ENCODE data around the gene TAF8. TPM values are rescaled to one million over a fixed set of nuclear protein-coding genes. Genes with fewer than 3 reads are reported as not detected.
"Not testable (repeated sequence)": the region's sequence is repeated elsewhere in the genome, so short reads cannot be mapped to it uniquely, and the experiment has no call there.

TAF8 gene
- total RNA-seq, 4 donors from 2014 or later = 15.3 to 36.2 (median 21.8) TPM

DNA sequence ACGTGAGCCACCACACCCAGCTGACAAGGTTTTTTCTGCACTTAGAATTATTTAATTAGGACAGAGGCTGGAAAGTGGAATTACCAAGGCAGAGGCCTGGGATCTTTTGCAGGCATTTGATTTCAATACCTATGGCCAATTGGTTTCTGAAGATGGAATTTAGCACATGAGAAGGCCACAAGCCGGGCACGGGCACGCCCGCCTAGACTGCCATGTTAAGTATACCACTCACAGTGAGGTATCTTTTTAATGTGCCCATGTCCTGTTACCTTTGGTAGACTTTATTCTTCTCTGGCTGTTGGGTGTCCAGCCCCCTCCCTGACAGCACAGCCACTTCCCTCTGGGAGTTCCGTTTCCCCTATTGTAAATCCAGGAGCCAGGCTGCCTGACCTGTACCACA, 18.0 kb upstream of the TAF8 start:
- no peaks in the 10 kb centered on the region for H3K36me3 ChIP-seq
- H3K4me1 ChIP-seq = peaks cover 0 to 12% (median 9%) of the 10 kb centered on the region in 4 donors
- H3K9me3 ChIP-seq = no peaks in the 10 kb centered on the region
- intact Hi-C loops (cut with DNase I; ENCODE audit: low total_unique reads) = no loop called here
- H3K4me3 ChIP-seq = no peak overlapping the region
- no peak overlapping the region for H3K27ac ChIP-seq
- H3K27me3 ChIP-seq = no peaks in the 10 kb centered on the region
- TF ChIP-seq POLR2AphosphoS5 (IDR thresholded peaks at IDR 0.05) (no peak), EP300 (IDR thresholded peaks at IDR 0.05; ENCODE audit: low read depth) (no peak), POLR2A (IDR thresholded peaks at IDR 0.05) (no peak), CTCF (IDR thresholded peaks at IDR 0.05) (no peak)
- DNase-seq = no peak
- in situ Hi-C loops (cut with MboI; ENCODE audit: low pct_ligation_motif_present in 1 of 4, low pct_unique_long_range_greater_than_20kb in 1 of 4, low sequenced_read_pairs in 3 of 4) = loop anchor here in 2 of 4 donors (10.0 to 25.0 kb wide), 2 partner anchors 188 to 195 kb away; no protein-coding TSS in a partner anchor
- WGBS, 2 donors (ENCODE audit: low coverage in 1 of 2) = 75 to 84% methylated on average over 1 to 6 of the region's 6 CpGs

- H3K4me1 ChIP-seq = peaks cover 6 to 19% (median 18%) of the 10 kb centered on the region in 4 donors
These were observed 12.7 kb upstream of the TAF8 start for GRCh38 chr6:42037669-42038068.

DNA sequence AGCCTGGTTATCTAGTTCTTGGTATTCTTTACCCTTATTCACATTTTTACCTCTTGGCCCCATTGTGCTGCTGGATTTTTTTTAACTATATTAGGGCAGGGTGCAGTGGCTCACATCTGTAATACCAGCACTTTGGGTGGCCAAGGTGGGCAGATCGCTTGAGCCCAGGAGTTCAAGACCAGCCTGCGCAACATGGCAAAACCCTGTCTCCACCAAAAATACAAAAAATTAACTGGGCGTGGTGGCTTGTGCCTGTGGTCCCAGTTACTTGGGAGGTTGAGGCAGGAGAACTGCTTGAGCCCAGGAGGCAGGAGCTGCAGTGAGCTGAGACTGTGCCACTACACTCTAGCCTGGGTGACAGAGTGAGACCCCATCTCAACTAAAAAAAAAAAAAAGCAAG, 12.2 kb upstream of the TAF8 start:
- H3K4me3 ChIP-seq = no peak overlapping the region
- no peak for TF ChIP-seq CTCF (IDR thresholded peaks at IDR 0.05)
- TF ChIP-seq POLR2A (IDR thresholded peaks at IDR 0.05) = no peak
- TF ChIP-seq POLR2AphosphoS5 (IDR thresholded peaks at IDR 0.05) = no peak
- in situ Hi-C loops (cut with MboI; ENCODE audit: low pct_ligation_motif_present in 1 of 4, low pct_unique_long_range_greater_than_20kb in 1 of 4, low sequenced_read_pairs in 3 of 4) = loop anchor here in 2 of 4 donors (10.0 to 25.0 kb wide), 2 partner anchors 193 to 201 kb away; no protein-coding TSS in a partner anchor
- H3K36me3 ChIP-seq = no peaks in the 10 kb centered on the region
- DNase-seq = no peak
- H3K27ac ChIP-seq = no peak overlapping the region
- H3K4me1 ChIP-seq = peaks cover 6 to 24% (median 19%) of the 10 kb centered on the region in 4 donors
- H3K9me3 ChIP-seq = no peaks in the 10 kb centered on the region
- intact Hi-C loops (cut with DNase I; ENCODE audit: low total_unique reads) = no loop called here
- WGBS, 2 donors (ENCODE audit: low coverage in 1 of 2) = 83 to 96% methylated on average over 1 to 3 of the region's 3 CpGs
- H3K27me3 ChIP-seq = no peaks in the 10 kb centered on the region

More at GRCh38 chr6:42037669-42038068, 12.7 kb upstream of the TAF8 start:
- H3K36me3 ChIP-seq; intact Hi-C loops (cut with DNase I; ENCODE audit: low total_unique reads); H3K27ac ChIP-seq; H3K4me3 ChIP-seq; H3K27me3 ChIP-seq; H3K9me3 ChIP-seq; DNase-seq: not testable (repeated sequence)
- 90 to 98% methylated on average over 8 to 15 of the region's 15 CpGs for whole genome bisulfite sequencing, 2 donors (ENCODE audit: low coverage in 1 of 2)
- in situ Hi-C loops (cut with MboI; ENCODE audit: low pct_ligation_motif_present in 1 of 4, low pct_unique_long_range_greater_than_20kb in 1 of 4, low sequenced_read_pairs in 3 of 4) = loop anchor here in 2 of 4 donors (10.0 to 25.0 kb wide), 2 partner anchors 193 to 200 kb away; no protein-coding TSS in a partner anchor

DNA sequence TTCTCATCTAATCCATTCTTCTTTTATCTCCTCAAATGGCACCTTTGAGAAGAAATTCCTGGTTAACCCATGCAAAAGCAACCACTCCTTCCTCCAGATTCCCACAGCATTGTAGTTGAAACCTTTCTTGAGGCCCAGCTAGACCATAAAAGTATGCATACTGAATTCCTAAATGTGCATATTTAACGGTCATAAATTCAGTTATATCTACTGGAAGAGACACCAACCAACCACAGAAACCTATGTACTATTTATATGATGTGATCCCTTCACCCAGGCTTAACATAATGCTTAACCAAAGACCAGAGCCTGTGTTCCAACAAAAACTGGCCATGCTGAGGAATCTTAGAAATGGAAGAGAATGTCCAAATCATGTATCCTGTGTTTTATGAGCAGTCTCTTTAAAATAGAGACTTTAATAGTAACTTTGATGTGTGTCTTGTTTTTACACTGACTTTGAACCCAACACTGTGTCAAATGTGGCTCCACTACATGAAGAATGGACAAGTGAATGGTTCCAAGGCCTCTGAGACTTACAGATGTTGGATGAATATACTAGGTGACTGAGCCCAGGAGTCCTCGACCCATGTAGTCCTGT, 11.4 kb upstream of the TAF8 start:
- in situ Hi-C loops (cut with MboI; ENCODE audit: low pct_ligation_motif_present in 1 of 4, low pct_unique_long_range_greater_than_20kb in 1 of 4, low sequenced_read_pairs in 3 of 4) (loop anchor here in 2 of 4 donors (10.0 to 25.0 kb wide), 2 partner anchors 194 to 202 kb away; no protein-coding TSS in a partner anchor), intact Hi-C loops (cut with DNase I; ENCODE audit: low total_unique reads) (no loop called here)
- TF ChIP-seq POLR2AphosphoS5 (IDR thresholded peaks at IDR 0.05) (no peak), POLR2A (IDR thresholded peaks at IDR 0.05) (no peak), EP300 (IDR thresholded peaks at IDR 0.05; ENCODE audit: low read depth) (no peak), CTCF (IDR thresholded peaks at IDR 0.05) (no peak)
- 64 to 88% methylated on average over 1 to 2 of the region's 2 CpGs for WGBS, 2 donors (ENCODE audit: low coverage in 1 of 2)
- Histone ChIP-seq H3K27me3 (no peaks in the 10 kb centered on the region), H3K9me3 (no peaks in the 10 kb centered on the region), H3K36me3 (no peaks in the 10 kb centered on the region), H3K4me3 (no peak overlapping the region), H3K27ac (no peak overlapping the region), H3K4me1 (peaks cover 11 to 29% (median 23%) of the 10 kb centered on the region in 4 donors)
- DNase-seq = no peak
